DMS 273 (cell line): ENCODE data around the gene PFDN1.

Experiments
- DNase-seq: peaks from one replicate; lab custom pipeline; 2025; ENCODE audit not compliant: unreplicated experiment; lab: John Stamatoyannopoulos, UW

Gene PFDN1

GRCh38 chr5:140240987-140241706, 61.8 kb downstream of the PFDN1 start:
- peak; percentile 93 for DNase-seq

DNA sequence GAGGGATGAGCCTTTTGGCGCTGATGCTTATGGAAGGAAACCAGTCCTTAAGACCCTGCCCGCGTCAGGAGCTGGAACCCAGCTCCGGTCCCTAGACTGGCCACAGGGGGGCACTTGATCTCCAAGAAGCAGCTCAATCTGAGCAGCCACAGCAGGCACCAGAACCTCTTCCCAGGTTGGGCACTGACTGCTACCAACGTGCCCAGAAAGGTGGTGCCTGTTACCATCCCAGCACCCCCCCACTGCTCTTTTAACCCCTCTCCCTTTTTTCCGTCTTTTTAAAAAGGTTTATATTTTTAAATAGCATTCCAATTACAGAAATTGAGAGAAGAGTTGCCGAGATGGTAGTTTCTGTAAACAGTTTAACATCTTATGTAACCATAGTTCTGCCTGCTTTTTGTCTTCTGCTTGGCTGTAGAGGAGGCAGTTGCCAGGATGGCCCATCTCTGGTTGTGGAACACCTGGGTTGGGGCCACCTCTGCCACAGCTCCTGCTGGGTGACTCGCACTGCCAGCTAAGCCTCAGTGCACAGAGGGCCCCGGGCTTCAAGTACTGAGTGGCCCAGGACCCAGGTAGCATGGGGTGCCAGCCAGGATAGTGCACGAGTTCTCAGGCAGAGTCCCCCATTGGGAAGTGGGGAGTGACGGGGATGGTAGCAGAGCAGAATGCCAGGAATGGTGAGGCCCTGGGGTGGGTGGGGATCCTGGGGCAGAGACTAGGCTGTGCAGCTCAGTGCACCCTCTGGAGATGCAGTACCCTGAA, 62.8 kb downstream of the PFDN1 start:
- DNase-seq, result peak; percentile 81

DNA sequence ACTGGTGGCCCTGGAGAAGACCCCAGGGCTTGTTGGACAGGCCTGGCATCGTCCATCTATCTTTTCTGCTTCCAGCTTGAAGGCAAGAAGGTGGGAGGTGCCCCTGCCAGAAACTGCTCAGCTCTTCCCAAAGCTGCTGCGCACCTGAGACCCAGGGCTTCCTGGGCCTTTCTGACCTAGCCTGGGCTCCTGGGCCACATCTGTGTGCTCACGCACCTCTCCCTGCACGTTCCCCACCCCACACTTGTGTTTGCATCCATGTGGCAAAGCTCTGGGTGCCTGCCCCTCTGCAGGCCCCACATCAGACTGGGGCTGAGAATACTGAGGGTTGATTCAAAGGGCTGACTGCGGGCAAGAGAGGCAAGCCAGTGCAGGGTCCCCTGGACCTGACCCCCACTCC, 63.4 kb downstream of the PFDN1 start:
- no peak for DNase-seq

DNA sequence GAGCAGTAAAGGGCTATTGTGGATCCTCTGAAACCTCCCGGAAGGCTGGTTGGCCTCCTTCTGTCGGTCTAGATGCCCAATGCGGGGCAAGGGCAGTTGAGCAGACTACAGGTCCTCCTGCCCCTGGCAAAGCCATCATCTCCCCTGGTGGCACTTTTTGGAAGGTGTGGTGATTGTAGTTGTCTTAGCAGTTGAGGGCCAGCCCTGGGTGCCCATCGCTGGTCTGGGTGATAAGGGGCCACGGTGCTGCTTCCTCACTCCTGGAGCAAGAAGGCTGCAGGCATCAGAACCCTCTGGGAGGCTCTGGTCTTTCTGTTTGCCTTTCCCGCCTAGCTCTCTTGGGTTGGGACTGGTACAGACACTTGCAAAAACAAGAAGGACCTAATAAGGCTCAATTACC, 64.1 kb downstream of the PFDN1 start:
- DNase-seq, result no peak

GRCh38 chr5:140236891-140237598, 65.9 kb downstream of the PFDN1 start:
- DNase-seq, result peak; percentile 64

DNA sequence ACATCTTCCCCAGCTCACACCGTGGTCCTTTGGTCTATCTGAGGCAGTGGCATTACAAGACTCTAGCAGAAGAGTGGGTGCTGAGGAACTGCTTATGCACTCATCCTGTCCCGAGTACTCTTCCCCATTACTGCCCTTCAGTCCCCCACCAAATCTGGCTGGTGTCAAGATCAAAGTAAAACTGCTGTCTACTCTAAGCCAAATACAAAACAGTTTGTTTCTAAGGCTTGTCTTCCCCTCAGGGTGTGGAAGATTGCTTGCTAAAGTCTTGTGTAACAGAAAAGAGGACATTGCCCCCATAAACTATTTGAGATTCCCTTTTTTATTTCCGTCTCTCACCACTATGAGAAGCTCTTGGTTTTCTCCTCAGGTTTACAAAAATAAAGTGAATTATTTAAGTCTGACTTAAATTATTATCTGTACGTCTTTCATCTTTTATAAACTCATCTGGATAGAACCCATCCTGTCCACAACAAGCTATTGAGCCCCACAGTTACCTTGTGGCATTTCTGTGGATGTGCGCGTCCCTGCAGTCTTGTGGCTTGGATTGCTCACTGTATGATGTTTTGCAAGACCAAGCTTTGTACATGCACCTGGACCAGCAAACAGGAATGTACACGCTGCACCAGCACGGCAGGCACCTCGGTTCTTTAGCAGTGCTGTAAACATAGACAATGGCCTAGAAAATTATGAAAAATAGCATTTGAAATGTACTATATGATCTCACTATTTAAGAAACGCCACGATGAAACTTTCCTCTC, 66.9 kb downstream of the PFDN1 start:
- DNase-seq, result no peak

GRCh38 chr5:140234377-140234989, 68.4 kb downstream of the PFDN1 start:
- DNase-seq, result no peak

- no peak for DNase-seq
Measured at GRCh38 chr5:140232731-140233130, 70.2 kb downstream of the PFDN1 start.

GRCh38 chr5:140230373-140230772, 72.5 kb downstream of the PFDN1 start:
- DNase-seq, result no peak

DNA sequence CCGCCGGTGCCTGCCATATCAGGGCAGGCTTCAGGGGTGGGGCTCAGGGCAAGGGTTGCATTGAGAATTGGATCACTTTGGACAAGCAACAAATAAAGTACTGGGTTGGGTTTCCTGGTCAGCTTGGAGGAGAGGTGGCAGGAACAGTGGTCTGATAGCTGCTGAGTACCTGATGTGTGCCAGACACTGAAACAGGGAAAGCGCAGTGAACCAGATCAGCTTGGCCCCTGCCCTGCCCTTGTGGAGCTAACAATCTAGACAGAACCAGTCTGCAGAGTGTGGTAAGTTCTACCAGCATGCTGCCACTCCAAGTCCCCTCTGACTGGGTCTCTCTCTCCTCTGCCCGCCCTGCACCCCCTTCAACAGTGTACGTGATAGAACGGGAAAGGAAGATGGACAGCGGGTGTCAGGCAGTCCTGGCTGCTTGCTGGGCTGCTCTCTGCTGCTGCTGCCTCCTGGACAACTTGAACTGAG, 74.5 kb downstream of the PFDN1 start:
- no peak for DNase-seq

DNA sequence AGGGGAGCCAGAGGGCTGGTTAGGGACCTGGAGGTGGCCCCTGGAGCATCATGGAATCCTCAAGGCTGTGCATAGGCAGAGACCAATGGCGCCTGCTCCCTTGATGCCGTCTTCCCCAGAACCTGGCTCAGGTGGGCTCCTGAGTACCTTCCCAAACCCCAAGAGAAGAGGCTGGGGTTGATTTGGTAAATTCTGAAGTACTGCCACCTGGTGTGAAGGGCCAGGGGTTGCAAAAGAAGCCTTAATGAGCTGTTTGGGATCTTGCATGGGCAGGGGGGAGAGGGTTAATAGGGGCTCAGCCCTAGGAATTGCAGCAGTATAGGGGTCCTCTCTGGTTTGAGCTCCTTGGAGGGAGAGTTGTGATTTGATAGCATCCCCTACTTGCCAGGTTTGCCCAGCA, 75.9 kb downstream of the PFDN1 start:
- DNase-seq, result no peak

DNA sequence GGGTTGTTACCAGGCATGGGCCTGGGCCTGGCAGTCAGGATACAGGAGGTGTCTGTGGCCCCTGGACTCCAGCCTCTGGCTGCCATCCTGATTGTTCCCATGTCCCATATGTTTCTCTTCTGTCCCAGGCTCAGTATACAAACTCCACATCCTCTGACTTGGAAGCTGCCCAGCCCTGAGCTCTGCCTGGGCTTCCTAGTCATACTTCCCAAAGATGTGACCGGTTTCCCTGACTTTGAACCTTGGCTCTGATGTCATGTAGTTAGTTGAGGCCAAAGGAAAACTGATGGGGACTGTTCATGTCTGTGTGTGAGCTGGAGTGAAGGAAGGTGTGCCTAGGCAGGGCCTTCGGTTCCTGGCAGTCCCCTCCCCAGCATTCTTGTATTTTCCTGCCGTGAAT, 77.5 kb downstream of the PFDN1 start:
- DNase-seq, result no peak

- no peak for DNase-seq
Measured at GRCh38 chr5:140224658-140225057, 78.2 kb downstream of the PFDN1 start.

- DNase-seq, result no peak
Measured at GRCh38 chr5:140223567-140223966, 79.3 kb downstream of the PFDN1 start.

GRCh38 chr5:140222416-140222815, 80.5 kb downstream of the PFDN1 start:
- no peak for DNase-seq

- no peak for DNase-seq
Measured at GRCh38 chr5:140221697-140222223, 81.1 kb downstream of the PFDN1 start.

DNA sequence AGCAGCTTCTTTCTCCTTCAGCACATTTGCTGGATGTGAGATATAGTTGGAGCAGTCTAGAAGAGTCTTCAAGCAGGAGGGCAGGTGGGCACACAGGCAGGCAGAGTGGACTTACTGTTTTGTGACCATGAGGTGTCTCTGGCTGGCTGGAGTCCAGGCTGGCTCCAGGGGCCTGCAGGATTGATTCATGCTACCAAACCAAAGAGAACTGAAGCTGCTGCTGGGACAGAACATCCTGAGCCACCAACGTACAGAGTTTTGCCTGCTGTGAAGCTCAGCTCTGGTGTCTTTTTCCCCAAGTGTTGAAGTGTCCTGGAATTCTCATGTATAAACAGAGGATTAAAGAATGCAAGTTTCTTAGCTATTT, 82.2 kb downstream of the PFDN1 start:
- DNase-seq, result no peak

GRCh38 chr5:140220032-140220697, 82.7 kb downstream of the PFDN1 start:
- no peak for DNase-seq

DNA sequence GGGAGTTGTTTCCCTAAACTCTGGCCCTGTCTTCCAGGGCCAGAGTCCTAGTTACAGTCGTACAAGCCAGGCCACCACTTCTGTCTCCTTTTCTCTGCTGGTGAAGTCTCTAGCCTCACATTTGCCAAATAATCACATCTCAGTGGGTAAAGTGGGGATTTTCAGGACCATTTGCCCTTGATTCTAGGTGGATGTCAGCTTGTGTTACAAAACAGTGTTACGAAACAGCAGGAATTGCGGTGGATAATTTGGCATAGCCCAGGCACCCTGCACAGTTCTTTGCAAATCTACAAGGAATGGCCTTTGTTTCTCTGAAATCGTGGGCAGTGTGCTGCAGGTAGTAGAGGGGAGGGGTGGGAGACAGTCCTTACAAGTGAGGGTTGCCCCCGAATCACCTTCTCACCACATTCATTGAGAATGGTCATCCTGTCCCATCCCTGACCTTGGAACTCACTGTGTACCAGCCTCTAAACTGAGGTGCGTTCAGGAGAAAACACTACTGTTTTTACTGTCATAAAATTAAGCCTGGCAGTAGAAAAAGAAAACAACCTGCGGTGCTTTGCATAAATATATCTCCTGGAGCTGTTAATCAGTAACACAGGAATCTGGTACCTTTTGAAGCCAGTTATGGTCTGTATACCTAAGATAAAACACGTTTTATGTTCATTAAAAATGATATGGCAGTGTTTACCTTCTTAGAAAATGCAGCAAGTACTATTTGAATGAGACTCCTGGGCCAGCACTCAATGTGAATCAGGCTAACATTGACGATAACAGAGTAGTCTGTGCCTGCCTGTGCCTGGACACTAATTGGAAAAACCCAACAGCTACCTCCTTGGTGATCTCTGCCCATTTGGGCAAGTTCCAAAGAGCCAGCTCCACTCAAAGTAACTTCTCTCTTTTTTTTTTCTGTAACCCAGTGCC, 83.6 kb downstream of the PFDN1 start:
- no peak for DNase-seq
